Esophagus squamous epithelium (tissue), 4 donors: ENCODE results near the gene RASIP1.

ENCODE experiments used
- POLR2A ChIP-seq, 4 donors: fragments of 450-650 bp; IDR thresholded peaks; one replicate each; pipeline ENCODE4 v1.6.1; 2017; ENCODE audit warnings: antibody characterized with exemption in 4 of 4, mild to moderate bottlenecking in 4 of 4, moderate library complexity in 3 of 4
- TF ChIP-seq, protein P1 (sequence below), 6 experiments: fragments of 450-650 bp in 4 of 6; fragments of 200-600 bp in 2 of 6; sonication (generic) in 2 of 6; IDR thresholded peaks; one replicate each; pipeline ENCODE4 v1.5.1; 2016 to 2019; ENCODE audit warnings: antibody characterized with exemption in 6 of 6, mild to moderate bottlenecking in 4 of 6, moderate library complexity in 4 of 6

- TF ChIP-seq, protein P1, sequence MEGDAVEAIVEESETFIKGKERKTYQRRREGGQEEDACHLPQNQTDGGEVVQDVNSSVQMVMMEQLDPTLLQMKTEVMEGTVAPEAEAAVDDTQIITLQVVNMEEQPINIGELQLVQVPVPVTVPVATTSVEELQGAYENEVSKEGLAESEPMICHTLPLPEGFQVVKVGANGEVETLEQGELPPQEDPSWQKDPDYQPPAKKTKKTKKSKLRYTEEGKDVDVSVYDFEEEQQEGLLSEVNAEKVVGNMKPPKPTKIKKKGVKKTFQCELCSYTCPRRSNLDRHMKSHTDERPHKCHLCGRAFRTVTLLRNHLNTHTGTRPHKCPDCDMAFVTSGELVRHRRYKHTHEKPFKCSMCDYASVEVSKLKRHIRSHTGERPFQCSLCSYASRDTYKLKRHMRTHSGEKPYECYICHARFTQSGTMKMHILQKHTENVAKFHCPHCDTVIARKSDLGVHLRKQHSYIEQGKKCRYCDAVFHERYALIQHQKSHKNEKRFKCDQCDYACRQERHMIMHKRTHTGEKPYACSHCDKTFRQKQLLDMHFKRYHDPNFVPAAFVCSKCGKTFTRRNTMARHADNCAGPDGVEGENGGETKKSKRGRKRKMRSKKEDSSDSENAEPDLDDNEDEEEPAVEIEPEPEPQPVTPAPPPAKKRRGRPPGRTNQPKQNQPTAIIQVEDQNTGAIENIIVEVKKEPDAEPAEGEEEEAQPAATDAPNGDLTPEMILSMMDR (IDR thresholded peaks at IDR 0.05) = no peak
- TF ChIP-seq POLR2A (IDR thresholded peaks at IDR 0.05) = no peak
Observed at GRCh38 chr19:48768994-48769713, 28.7 kb upstream of the RASIP1 start.
